GM18520 (cell line): ENCODE results near the gene TUBB4B.
A peak's percentile ranks its signal among the peaks of the same experiment; 100 is the strongest.

Experiments used
- ATAC-seq: cut with Tn5 transposase; IDR thresholded peaks from one replicate; pipeline ENCODE4 v1.9.1; 2021; ENCODE audit not compliant: unreplicated experiment

Gene TUBB4B

DNA sequence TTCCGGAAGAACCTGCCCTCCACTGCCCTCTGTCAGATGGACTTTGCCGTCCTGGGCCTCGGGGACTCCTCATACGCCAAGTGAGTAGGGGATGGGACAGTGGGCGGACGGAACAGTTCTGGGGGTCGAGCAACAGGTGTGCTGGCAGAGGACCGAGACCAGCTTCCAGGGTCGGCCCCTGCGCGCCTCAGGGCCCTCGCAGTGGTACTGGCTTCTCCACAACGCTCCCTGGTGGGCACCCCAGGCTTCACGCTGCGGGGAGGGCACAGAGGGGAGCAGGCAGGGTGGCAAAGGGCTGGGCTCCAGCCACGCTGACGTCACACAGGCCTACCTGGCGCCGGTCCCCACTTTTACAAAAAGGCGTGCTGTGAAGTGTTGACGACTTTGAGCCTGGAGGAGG lies 28.6 kb upstream of the TUBB4B start:
- no peak for ATAC-seq

DNA sequence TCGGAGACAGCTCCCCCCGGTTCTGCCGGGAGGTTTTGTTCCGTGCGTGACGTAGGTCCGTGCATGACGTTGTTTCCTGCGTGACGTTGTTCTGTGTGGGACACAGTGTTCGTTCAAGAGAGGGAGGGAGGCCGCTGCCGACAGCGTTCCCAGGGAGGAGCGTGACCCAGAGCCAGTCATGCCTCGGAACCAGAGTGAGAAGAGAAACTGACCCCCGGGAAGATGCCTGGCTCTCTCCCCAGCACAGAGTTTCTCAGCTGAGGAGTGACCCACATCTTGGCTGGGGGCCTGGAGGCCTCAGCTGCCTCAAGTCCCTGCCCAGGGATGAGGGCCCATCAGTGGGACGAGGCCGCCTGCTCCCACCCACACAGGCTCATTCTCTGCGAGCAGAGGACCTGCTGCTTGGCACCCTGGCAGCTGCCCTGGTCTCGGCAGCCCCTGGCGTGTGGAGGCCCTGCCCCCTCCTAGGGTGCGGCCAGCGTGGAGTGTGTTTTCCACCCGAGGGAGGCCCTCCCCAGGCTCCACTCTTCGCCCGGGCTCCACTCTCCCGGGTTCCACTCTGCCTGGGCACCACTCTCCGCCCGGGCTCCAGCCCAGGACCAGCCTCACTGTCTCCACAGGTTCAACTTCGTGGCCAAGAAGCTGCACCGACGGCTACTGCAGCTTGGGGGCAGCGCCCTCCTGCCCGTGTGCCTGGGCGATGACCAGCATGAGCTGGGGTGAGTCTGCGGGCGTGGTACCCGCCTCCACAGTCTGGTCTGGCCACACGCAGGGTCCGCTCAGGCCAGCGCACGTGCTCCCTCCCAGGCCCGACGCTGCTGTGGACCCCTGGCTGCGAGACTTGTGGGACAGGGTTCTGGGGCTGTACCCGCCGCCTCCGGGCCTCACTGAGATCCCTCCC lies 27.7 kb upstream of the TUBB4B start:
- no peak for ATAC-seq

DNA sequence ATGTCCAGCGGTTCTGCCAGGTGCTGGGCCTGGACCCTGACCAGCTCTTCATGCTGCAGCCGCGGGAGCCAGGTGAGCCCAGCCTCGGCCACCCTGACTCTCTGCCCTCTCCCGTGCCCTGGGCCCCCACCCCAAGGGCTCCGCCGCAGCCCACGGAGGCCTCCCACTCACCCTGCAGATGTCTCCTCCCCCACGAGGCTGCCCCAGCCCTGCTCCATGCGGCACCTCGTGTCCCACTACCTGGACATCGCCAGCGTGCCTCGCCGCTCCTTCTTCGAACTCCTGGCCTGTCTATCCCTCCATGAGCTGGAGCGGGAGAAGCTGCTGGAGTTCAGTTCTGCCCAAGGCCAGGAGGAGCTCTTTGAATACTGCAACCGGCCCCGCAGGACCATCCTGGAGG lies 26.5 kb upstream of the TUBB4B start:
- no peak for ATAC-seq

DNA sequence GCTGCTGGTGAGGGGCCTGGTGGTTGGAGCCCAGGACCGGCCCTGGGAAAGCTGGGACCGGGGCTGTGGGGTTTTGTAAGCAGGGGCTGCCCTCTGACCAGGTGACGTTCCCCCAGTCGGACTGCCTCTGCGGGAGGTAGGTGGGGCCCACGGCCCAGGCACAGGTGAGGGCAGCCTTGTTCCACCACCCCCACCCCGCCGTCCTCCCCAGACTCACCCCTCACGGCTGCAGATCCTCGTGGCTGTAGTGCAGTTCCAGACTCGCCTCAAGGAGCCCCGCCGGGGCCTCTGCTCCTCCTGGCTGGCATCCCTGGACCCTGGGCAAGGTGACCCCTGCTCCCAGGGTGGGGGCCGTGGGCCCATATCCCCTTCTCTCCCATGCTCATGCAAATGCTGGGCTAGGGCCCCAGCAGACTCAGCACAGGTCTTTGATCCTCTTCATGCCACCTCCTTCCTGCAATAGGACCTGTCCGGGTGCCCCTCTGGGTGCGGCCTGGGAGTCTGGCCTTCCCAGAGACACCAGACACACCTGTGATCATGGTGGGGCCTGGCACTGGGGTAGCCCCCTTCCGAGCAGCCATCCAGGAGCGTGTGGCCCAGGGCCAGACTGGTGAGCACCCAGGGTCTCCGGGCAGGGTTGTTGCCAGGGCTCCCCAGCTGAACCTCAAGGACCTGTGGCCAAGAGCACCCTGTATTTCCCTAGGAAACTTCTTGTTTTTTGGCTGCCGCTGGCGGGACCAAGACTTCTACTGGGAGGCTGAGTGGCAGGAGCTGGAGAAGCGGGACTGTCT lies 25.7 kb upstream of the TUBB4B start:
- ATAC-seq: no peak

DNA sequence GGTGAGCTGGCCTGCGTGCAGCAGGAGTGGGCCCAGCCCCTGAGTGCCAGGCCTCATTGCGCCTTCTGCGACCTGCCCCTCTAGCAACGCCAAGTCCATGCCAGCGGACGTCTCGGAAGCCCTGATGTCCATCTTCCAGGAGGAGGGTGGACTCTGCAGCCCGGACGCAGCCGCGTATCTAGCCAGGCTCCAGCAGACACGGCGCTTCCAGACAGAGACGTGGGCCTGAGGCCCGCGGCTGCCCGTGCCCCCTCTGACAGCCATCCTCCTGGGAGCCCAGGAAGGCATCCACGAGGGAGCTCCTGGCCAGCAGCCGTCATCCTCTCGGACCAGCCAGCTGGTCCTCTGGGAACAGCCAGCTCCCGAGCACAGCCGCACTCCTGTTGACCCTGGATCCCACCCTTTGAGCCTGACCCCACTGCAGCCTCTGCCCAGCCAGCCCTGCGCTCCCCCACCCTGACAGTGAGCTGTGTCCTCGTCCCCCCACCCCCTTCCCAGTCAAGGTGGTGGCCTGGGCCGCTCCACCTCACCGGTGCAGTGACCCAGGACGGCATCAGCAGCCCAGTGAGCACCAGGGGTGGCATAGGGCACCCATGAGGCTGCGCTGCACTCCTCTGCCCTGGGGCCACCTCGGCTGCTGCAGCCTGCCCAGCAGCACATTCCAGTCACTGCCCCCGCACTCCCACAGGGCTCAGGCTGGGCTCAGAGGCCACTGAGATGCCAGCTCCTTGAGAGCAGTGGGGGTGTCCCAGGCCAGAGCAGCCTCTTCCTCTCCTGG lies 24.7 kb upstream of the TUBB4B start:
- ATAC-seq: no peak

DNA sequence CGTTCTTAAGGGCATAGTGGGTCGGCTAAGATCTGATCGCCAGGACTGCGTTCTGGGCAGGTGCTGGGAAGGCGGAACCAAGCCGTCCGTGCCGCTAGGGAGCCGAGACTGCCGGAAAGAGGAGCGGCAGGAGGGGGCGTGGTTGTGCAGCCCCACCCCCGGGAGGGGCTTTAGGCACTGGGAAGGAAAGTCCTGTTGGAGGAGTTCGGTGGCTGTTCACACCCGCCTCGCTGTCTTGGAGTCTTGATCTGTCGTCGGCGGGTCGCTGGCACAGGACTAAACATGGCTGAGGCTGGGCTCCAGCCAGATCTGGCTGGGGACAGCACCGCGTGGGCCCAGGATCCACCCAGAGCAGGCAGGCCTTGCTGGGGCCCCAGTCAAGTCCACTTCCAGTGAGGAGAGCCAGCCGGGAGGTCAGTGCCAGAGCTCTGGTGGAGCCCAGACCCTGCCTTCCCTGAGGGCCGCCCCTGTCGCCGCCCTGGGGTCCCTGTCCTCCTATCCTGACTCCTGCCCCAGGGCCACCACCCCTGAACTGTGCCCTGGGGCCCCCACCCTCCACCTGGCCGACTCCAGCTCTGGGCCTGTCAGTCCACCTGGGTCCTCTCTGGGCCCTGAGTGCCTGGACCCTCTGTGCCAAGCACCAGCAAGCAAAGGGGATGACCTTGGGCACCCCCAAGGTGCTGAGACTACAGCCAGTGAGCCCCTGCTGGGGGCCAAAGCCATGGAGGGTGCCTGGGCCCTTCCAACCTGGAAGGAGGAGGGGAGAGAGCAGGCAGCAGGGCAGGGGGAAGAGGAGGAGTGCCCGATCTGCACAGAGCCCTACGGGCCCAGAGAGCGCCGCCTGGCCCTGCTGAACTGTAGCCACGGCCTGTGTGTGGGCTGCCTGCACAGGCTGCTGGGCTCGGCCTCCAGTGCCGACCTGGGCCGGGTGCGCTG lies 23.5 kb upstream of the TUBB4B start:
- ATAC-seq: no peak

DNA sequence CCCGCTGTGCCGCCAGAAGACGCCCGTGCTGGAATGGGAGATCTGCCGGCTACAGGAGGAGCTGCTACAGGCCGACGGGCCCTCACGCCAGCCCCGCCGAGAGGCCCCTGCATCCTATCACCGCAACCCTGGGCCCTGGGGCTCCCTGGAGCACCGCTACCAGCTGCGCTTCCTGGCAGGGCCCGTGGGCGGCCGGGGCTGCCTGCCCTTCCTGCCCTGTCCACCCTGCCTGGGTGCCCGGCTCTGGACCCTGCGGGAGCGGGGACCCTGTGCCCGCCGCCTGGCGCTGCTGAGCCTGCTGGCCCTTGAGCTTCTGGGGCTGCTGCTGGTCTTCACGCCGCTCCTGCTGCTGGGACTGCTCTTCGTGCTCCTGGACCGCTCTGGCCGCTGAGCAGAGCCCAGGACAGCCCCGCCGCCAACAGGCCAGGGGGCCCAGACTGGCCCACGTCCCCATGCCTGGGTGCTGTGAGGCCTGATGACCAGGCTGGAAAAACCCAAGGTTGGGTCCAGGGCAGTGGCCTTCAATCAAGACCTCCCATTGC lies 22.8 kb upstream of the TUBB4B start:
- ATAC-seq: no peak

DNA sequence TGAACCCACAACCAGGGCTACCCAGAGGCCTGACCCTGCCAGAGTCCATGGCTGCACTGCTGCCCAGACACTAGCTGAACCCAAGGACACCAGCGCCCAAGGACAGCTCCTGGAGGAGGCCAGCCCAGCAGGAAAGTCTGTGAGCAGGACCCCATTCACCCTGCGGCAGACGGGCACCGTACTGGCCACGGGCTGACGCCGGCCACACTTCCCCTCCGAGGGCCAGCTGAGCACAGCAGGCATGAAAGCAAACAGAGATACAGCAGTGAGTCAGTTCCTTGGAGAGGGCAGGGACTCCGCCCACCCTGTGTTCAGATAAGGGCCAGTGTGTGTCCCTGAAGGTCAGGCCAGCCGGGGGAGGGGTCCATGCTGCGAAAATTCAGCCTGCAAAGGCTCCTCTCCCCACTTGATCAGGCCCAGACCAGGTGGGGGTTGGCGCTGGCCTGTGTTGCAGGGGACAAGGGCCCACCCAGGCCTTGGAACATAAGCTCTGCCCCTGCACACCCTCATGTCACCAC lies 22.3 kb upstream of the TUBB4B start:
- ATAC-seq: no peak

DNA sequence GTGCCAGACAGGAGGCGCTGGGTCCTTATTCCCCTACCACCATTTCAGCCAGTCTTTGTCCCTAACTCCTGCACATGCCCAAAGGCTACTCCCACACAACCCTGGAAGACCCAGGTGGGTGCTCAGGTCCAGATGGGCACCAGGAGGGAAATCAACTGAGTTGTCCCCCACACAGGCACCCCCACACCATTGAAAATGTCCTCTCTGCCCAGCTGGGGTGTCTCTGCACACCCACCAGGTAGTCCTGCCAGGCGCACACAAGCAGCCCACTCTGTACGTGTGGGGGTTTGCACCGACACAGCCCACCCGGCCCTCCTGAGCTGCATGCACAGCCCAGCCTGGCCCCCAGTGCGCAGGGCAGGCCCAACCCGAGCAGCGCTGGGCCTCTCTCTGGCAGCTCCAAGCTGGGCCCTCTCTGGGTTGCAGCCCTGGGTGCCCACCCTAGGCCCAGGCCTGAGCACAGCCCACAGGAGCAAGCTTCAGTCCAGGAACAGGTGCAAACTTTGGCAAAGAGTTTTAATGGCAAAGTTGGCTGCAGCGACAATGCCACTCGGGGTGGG lies 21.2 kb upstream of the TUBB4B start:
- ATAC-seq: no peak

DNA sequence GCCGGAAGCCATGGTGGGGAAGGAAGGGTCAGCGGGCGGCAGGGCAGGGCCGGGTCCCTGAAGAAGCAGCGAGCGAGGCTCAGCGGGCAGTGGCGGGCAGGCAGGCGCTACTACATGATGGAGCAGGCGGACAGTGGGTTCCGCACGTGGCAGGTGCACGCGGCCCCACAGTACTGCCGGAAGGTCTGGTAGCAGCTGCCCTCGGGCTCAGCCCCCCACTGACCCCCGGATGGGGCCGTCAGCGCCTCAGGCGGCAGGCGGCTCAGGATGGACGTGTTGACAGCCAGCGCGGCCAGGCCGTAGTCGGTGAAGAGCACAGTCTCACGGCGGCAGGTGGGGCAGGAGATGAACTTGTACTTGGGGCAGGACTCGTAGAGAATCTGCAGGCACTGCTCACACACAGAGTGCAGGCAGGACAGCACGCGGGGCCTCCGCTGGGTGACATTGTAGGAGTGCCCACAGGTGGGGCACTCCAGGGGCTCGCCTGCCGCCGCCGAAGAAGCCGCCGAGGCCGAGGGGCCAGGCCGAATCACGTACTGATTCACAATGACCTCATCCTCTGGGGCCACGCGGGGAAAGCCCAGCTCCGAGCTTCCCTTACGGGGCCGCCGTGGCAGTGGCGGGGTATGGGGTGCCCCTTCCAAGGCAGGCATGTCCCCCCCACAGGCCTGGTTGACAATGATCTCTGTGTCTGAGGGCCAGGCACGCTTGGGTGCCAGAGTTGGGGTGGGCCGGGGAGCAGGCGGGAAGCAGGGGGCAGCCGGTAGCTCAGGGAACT lies 20.6 kb upstream of the TUBB4B start:
- no peak for ATAC-seq

DNA sequence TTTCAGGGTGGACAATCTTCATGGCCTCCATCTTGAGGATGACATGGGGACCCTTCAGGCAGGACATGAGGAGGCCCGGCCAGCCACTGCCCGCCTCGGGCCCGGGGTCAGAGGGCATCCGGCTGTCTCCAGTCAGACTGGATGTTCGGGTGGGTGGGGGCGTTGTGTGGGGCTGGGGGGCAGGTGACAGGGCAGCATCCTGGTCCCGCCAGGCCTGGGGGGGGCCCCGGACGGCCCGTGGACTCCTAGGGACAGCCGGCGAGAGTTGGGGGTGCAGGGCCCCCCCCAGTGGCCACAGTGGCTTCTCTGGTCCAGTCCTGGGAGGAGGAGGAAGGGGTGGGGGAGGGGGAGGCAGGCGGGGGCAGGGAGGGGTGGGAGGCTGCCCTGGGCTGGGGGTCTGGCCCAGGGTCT lies 20.0 kb upstream of the TUBB4B start:
- ATAC-seq: no peak

DNA sequence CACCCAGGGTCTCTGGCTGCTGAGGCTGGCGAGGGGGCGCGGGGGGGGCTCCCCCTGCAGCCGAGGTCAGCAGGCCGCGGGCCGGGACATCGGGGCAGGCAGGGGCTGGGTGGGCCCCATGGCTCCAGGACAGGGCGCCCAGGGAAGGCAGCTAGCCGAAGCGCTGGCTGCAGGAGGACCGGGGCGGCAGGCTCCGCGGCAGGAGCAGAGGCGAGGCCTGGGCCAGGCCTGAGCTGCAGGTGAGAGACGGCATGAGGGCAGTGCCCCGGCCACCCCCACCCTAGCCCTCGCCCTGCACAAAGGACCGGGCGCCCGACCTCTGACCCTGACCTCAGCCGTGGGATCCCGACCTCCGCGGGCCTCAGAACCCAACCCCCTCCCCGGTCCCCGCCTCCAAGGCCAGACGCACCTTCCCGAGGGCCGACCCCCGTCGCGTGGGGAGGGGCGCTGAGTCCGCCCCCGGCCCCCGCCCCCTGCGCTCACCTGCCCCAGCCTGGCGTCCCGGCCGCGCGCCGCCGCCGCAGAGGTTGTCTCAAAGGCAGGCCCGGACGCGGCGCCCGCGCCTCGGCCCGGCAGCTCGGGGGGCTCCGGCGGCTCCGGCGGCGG lies 19.5 kb upstream of the TUBB4B start:
- ATAC-seq: no peak

DNA sequence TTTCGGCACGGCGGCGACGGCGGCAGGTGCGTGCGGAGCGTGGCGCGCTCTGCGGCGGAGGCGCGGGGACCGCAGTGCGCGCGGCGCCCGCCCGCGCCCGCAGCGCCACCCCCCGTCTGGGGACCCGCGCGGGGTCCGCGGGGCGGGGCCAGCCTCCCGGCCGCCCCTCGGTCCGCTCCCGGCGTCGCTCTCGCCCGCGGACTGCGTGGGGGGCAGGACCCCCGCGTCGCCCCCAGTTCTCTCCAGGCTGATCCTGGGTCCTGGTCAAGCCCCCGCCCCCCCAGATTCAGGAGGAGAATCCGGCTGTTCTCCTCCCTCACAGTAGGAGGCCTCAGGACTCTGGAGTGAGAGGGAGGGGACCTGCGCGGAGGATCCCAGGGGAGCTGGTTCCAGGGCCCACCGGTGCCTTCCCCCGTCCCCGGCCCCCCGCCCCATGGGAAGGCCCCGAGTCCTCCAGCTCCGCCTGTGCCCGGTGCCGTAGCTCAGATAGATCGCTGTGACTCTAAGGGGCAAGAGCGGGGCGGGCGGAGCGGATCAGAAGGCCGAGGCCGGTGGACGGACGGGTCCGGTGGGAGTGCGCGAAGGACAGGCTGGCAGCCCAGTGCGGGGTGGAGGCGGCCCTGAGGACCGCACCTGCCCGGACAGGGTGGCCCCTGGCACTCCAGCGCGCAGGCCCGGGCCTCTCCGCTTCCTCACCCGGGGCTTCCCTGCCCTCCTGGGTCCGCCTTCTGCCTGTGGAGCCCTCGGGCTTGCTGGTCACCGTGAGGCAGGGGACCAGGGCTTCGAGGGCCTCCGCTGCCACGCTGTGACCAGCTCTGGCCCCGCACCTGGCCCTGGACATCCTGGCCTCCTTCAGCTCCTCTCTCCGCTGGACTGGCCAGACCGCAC lies 18.7 kb upstream of the TUBB4B start, which contains the start of gene RNF208:
Gene RNF208, minus strand, starts transcription at position 51 of the 888 bp plus-strand sequence. CDS start 1,028 bp downstream, outside the sequence.
- no peak for ATAC-seq

DNA sequence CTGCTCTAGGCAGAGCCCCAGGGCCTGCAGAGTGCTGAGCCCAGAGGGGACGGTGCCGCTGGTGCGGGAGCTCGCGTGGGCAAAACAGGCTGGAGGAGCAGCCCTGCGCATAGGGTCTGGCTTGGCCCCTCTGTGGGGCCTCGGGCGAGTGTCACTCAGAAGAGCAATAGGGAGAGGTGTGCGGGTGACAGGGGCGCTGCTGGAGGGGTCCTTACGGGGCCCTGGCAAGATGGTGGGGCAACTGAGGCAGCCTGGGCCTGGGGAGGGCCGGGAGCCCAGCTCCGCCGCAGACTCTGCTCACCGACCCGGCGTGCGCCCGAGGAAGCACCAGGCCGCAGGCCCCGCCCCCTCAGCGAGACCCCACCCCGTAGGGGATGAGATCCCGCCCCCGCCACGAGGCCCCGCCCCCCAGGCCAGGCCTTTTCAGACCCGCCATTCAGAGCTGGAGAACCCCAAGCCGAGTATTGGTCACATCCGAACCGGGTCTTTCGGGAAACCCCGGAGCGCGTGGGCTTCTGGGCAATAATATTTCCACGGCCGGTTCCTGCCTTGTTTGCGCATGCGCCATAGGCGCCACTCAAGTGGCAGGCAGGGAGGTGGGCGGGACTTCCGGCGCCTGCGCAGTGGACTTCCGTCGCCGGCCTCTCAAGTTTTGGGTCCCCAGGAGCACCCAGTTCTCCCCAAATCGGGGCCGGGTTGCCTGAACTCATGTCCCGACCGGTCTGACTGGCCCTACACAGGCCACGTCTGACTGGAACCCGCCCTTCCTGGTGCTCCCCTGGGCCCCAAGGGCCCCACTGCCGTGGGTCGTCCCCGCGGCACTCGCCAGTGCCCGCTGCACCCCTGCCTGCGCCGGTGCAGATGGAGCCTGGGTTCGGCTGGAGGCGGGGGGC lies 17.8 kb upstream of the TUBB4B start:
- ATAC-seq: peak; percentile 75

DNA sequence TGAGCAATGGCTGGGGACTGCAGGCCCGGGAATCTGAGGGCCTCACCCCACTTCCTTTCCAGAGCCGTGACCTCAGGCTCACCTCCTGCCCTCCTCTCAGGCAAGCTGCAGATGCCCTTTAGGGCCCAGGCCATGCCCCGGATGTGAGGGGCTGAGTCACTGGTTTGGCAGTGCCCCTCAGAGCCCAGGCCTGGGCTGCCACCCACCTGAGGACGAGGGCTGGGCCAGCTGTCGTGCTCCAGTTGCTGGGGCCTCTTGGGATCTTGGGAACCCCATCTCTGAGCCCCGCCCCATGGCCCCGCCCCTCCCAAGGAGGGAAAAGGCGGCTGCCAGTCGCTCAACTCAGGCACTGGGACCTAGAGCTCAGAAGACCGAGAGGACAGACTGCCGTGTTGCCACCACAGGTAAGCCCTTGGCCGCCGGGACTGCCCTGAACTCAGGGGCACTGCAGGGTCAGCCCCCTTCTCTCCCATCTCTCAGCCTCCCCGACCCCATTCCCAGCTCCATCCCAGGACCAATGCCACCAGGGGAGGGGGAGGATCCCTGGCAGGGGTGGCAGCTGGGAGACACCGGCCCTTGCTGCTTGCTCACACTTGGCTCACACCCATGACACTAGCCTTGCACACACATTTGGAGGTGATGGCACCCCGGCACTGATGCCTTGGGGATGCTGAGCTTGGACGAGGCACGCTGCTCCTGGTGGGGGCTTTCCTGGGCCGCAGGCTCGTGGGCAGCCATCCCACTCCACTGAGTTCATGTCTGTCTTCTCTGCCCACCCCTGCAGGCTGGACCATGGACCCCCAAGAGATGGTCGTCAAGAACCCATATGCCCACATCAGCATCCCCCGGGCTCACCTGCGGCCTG lies 16.0 kb upstream of the TUBB4B start, which contains the start of gene CYSRT1:
Gene CYSRT1, plus strand, starts transcription at position 345 of the 865 bp plus-strand sequence. Its CDS starts 448 bp downstream, at position 793.
- no peak for ATAC-seq
